Stimulated activated CD8-positive, alpha-beta memory T cell treated with anti-CD3 and anti-CD28 coated beads, Interleukin-4, amount 100 ng/mL, for 4 hours (primary cell): ENCODE measurements around the gene ANKHD1.
A peak's percentile ranks its signal among the peaks of the same experiment; 100 is the strongest.

Experiments used
- DNase-seq, 2 donors: peaks; one replicate each; pipeline ENCODE4 v3.0.0-alpha.2; 2020; ENCODE audit warnings: low read depth in 2 of 2, low spot score in 1 of 2

Gene ANKHD1

GRCh38 chr5:140401362-140402257, at the start of gene ANKHD1:
Gene ANKHD1 (plus strand): TSS chr5:140401833. CDS start chr5:140401968, 135 bp downstream.
- peak; percentile 88 to 94 for DNase-seq

GRCh38 chr5:140355546-140355945, 46.1 kb upstream of the ANKHD1 start:
- DNase-seq, result no peak

GRCh38 chr5:140356853-140357725, 44.5 kb upstream of the ANKHD1 start:
- DNase-seq, result no peak

- DNase-seq, result peak; percentile 29 to 40
Measured at GRCh38 chr5:140357726-140358093, 43.9 kb upstream of the ANKHD1 start.

- no peak for DNase-seq
Measured at GRCh38 chr5:140358738-140359310, 42.8 kb upstream of the ANKHD1 start.

- DNase-seq, result no peak
Measured at GRCh38 chr5:140360101-140360500, 41.5 kb upstream of the ANKHD1 start, which contains the start of gene SLC4A9. Gene SLC4A9 (plus strand): TSS chr5:140360194. CDS start chr5:140360237, 43 bp downstream.

- DNase-seq, result no peak
Measured at GRCh38 chr5:140360681-140361479, 40.8 kb upstream of the ANKHD1 start.

- DNase-seq, result no peak
Measured at GRCh38 chr5:140361901-140362300, 39.7 kb upstream of the ANKHD1 start.

GRCh38 chr5:140362311-140362710, 39.3 kb upstream of the ANKHD1 start:
- no peak for DNase-seq

- DNase-seq, result peak; percentile 53 to 64
Measured at GRCh38 chr5:140362875-140363630, 38.6 kb upstream of the ANKHD1 start.

GRCh38 chr5:140363631-140364471, 37.8 kb upstream of the ANKHD1 start:
- no peak for DNase-seq

GRCh38 chr5:140364472-140364765, 37.2 kb upstream of the ANKHD1 start:
- no peak for DNase-seq

- DNase-seq, result no peak
Measured at GRCh38 chr5:140365282-140365681, 36.4 kb upstream of the ANKHD1 start.

- DNase-seq, result no peak
Measured at GRCh38 chr5:140365941-140366340, 35.7 kb upstream of the ANKHD1 start.

GRCh38 chr5:140366589-140367255, 34.9 kb upstream of the ANKHD1 start:
- DNase-seq, result no peak

GRCh38 chr5:140367256-140368013, 34.2 kb upstream of the ANKHD1 start:
- no peak for DNase-seq

- no peak for DNase-seq
Measured at GRCh38 chr5:140371356-140372151, 30.1 kb upstream of the ANKHD1 start.
